HTR-8/SVneo (cell line): ENCODE results near the gene IGSF9.

ENCODE experiments used
- DNase-seq: peaks from one replicate; pipeline ENCODE4 v3.0.0; 2011; ENCODE audit warnings: low spot score, mixed read lengths; ENCODE audit not compliant: insufficient read length
- FAIRE-seq: peaks from 2 replicates; lab custom pipeline; 2011; peaks lifted over from hg19 to GRCh38; lab: Jason Lieb, UNC

The IGSF9 gene

DNA sequence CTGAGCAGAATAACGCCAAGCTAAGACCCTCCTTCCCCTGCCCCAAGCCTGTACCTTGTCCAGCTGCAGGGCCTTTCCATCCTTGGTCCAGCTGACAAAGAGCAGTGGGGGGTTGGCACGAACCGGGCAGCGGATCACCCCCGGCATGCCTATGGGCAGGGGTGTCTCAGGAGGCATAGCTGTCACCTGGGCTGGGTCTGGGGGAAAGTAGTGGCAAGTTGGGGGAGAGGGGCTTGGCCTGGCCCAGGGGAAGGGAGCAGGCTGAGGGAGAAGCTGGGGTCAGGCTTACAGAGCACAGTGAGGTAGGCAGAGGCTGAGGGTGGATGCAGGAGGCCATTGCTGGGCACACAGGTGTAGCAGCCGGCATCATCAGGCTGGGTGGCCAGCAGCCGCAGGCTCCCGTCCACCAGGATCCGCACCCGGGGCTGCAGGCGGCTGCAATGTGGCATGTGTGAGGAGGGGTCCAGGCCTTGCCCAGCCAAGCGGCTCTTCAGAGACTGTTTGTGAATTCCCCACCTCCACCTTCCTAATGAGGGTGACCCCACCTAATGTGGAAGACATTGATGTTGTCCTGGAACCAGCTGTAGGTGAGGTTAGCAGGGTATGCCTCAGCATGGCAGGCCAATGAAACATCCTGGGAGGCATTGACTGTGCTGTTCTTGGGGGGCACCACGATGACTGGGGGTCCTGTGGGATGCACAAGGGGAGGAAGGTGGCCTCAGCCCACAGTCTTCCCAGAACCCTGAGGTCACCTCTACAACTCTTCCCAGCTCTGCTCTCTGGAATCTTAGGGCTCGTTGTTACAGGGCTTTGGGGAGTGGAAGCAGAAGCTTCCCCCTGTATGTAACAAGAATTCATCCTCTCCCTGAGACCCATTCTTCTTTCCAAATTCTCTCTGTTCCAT lies 11.0 kb downstream of the IGSF9 start:
- DNase-seq, result no peak
- no peak for FAIRE-seq

DNA sequence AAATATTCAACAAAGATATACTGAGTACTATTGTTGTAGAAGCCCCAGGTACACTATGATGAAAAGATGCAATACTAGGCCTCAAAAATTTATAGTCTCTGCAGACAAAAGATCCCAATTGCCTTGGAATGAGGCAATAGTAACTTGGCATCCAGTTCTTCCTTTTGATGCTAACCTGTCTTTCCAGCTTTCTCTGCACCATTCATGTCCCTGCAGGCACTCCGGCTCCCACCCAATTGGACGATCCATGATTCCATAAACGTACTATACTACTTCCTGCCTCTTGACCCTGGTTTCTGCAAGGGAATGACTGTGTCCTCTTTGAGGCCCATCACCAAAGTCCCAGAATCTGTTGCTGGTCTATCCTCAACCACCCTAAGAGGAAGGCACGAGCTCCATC lies 12.1 kb downstream of the IGSF9 start:
- DNase-seq, result no peak

DNA sequence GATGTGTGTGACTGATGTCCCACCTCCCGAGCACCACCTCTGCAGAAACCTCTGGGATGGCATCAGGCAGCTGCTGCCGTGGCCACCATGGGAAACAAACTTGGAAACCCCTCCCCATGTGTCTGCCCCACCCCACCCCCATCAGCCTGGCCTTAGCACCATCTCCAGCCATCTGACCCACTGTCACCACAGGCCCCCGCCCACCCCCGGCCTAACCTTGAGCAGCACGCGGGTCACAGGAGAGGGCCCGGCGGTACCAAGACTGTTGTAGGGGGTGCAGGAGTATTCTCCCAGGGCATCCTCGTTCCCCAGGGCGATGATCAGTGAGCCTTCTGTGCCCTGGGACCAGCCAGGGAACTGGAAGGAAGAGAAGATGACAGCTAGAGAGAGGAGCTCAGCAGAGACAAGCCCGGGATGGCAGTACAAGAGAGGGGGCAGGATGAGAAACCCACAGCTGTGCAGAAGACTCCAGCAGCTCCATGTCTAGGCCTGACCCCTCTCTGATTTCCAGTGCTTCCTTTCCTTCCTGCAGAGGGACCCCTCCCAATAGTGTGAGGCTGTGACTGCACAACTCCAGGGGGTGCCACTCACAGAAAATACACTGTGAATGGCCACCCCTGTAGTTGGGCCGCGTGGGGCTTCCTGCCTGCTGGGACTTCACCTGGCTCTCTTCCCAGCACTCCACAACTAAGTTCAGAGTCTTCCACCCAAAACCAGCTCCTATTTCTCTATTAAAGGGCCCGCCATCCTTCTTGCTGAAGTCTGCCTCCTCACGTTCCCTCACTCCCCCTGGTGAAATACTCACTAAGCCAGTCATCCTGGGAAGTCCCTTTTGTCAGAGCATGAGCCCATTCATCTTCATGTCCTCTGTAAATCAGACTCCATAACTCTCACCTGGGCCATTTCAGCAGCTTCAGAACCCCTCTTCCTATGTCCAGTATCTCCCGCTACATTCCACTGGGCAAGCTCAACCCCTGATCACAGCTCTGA lies 12.8 kb downstream of the IGSF9 start:
- DNase-seq (no peak), FAIRE-seq (no peak)

More for the DNA sequence above, 12.1 kb downstream of the IGSF9 start:
- FAIRE-seq, result no peak

DNA sequence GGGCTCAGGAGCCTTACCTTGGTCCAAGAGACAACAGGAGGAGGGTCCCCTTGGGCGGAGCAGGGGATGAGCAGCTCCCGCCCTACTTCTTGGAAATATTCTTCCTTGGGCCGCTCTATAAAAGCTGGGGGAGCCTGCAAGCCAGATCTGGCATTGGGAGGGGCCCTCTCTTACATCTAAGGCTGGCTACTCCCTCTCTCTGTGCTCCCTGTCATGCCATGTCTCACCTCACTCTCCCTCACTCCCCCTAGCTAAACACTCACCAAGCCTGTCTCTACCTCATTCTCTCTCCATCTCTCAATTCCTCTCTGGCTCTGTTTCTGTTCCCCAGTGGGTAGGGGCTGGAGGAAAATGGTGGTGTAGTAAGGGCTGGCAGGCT lies 13.6 kb downstream of the IGSF9 start:
- no peak for FAIRE-seq
- no peak for DNase-seq

DNA sequence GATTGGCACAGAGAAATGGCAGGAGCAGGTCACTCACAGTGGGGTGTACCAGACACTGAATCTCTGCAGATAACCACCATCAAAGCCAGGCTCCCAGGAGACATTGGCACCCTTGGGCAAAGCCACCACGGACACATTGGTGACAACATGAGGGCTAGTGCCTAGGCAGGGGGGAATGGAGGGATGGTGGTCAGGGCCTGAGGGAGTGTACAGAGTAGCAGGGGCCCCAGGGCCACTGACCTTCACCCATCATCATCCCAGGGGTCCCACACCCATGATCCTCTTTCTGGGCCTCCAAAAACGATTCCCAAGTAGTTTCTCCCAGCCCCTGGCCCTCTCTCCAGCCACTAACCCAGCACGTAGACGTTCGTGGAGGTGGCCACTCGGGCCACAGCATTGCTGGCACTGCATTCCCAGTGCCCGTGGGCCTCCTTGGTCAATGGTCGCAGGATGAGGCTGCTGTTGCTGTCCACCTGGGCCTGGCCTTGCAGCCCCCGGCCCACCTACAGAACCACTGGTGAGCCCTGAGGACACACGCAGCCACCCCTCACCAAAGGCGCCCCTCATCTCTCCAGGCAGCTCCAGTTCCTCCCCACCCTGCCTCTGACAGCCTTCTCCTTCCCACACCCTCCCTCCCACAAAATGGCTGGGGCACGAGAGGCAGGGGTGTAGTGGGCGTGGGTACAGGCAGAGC lies 14.2 kb downstream of the IGSF9 start:
- FAIRE-seq, result no peak
- DNase-seq, result no peak

DNA sequence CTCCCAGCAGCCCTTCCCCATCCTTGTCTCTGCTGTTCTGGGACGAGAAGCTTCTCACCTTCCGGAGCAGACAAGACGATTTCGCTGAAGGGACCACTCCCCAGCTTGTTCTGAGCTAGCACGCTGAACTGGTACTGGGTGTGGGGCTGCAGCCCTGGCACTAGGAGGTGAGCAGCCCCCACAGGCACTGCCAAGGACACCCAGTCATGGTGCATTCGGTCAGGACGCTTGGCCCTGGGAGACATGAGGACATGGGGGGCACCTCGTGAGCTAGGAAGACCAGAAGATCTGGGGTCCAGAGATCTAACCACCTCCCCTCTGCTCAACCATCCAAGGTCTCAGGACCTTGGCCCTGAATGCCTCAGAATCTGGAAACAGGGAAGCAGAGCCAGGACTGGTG lies 14.8 kb downstream of the IGSF9 start:
- DNase-seq (no peak), FAIRE-seq (no peak)

DNA sequence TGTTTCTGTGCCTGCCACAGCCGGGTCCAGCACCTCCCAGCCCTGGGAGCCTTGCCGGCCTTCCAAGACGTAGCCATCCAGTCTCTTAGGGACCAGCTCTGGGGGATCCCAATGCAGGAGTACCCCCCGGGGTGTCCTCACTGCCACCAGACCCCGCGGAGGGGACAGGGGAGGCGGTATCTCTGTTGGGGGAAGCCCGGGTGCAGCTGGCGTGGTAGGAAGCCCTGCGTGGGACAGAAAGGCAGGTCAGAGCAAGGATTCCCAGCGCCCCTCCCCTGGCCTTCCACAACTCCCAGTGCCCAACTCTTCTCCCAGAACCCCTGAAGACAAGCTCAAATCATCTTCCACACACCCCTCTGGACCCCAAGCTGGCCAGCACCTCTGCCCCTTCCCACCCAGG lies 15.2 kb downstream of the IGSF9 start:
- DNase-seq, result no peak
- no peak for FAIRE-seq

DNA sequence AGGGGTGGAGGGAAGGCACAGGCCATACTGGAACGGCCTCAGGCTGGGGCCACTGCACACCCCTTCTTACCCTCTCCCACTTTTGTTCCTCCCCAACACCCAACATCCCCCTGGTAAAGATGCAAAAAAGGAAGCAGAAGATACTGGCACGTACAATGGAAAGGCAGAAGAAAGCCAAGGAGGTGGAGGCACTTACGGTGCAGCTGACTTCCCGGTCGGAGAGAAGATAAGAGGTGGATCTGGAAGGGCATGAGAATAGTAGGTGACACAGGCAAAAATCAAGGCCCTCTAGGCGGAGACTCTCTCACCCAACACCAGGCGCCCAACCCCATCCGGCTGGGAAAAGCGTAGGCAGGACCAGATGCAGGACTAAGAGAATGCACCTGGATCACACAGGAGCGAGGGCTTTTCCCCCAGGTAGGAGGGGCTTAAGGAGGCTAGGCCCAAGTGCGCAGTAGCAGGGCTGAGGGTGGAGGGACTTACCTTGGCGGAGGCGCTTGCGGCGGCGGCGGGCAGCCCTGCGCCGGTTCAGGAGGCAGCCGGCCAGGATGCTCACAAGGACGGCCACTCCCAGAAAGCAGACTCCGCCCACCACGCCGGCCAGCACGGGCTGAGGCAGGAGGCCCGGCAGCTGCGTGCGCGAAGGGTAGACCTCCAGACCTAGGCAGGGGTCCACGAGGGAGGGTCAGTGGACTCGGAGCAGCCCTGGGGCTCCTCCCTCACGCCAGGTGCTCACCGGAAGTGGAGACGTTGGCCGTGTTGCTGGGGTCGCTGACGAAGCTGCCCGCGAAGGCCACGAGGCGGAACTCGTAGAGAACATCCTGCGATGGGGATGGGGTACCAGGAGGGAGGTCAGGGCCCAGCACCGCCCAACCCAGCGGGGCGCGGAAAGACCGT lies 16.0 kb downstream of the IGSF9 start:
- no peak for FAIRE-seq
- DNase-seq, result no peak

DNA sequence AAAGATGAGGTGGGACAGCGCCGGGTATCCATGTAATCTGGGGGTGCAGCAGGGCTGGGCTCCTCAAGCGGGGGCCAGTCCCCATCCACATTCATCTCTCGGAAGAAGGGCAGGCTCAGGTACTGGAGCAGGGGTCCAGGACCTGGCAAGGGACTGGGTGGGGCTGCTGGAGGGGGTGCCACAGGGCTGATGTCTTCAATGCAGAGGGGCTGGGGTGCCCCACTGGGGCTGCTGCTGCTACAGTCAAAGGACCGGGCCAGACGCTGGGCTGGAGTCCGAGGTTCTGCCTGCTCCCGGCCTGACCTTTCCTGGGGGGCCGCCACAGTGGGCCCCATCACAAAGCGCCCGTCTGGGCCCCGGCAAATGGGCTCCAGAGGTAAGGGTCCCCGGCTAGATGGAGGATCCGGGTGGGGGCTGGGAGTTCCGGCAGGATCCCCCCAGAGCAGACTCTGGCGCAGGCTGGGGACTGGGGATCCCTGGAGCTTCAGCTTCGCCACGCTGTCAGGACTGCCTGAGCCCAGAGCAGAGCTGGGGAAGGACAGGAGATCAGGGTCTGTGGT lies 16.8 kb downstream of the IGSF9 start:
- DNase-seq (no peak), FAIRE-seq (no peak)

DNA sequence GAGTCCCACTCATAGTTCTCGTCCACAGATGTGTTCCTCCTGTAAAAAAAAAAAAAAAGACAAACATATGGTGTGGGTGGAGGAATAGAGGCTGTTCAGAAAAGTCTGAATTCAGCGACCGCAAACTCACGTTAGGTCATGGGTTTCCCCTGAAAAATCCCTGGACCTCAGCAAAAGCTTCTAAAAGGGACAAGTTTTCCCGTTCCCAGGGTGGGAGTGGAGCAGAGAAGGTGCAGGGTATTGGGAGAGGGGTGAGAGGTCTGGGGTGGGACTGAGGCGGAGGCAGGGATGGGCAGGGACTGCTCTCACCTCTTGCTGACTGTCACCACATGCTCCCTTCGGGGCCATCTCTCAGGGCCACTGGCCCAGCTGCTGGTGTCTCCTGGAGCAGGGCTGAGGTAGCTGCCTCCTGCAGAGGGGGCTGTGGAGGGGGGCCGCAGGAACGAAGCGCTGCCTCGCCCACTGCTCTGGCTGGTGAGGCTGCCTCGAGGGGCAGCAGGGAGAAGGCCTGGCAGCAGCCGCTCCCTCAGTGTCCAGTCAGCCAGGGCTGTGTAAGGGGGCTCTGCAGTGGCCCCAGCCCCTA lies 17.5 kb downstream of the IGSF9 start:
- FAIRE-seq (no peak), DNase-seq (no peak)

DNA sequence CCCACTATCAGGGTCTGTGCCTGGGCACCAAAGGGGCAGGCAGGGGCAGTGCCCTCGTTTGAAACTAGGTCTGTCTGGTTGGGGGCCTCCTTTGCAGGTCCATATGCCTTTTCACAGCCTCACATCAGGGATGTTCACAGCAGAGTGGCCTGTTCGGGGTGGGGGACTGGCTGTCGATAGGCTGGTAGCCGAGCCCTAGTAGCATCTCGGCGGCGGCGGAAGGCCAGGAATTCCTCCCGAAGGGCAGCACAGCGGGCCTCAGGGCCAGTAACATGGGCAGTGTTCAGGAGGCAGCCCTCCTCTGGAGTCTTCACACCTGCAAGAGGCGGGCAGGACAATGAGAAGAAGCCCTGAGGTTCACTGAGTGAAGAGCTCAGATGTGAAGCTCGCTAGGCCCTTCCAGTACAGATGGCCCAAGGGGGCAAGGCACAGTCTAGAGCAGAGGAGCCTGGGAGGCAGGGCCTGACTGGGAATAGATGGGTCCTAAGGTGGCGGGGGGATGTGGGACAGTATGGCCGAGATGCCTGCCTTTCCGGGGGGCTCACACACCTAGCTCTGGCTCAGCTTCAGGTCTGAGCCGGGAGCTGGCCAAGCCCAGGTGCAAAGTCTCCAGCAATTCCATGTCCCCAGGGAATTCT lies 18.1 kb downstream of the IGSF9 start:
- FAIRE-seq, result no peak

DNA sequence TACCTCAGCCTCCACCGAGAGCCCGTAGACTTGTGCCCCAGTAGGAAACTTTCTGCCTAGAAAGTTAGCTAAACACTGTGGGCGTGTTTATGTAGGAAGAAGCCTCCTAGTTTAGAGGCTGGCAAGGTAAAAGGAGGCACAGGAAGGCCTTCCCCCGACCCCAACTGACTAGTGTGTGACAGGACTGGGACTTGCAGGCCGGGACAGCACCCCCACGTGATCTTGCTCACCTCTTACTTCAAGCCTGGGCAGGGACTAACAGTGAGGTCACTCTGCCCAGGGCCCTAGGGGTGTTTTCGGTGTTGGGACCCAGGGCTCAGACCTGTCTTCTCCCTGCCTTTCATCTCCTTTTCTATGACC lies 19.7 kb downstream of the IGSF9 start:
- FAIRE-seq (no peak), DNase-seq (peak; percentile 43)

More for the DNA sequence above, 18.1 kb downstream of the IGSF9 start:
- no peak for DNase-seq

DNA sequence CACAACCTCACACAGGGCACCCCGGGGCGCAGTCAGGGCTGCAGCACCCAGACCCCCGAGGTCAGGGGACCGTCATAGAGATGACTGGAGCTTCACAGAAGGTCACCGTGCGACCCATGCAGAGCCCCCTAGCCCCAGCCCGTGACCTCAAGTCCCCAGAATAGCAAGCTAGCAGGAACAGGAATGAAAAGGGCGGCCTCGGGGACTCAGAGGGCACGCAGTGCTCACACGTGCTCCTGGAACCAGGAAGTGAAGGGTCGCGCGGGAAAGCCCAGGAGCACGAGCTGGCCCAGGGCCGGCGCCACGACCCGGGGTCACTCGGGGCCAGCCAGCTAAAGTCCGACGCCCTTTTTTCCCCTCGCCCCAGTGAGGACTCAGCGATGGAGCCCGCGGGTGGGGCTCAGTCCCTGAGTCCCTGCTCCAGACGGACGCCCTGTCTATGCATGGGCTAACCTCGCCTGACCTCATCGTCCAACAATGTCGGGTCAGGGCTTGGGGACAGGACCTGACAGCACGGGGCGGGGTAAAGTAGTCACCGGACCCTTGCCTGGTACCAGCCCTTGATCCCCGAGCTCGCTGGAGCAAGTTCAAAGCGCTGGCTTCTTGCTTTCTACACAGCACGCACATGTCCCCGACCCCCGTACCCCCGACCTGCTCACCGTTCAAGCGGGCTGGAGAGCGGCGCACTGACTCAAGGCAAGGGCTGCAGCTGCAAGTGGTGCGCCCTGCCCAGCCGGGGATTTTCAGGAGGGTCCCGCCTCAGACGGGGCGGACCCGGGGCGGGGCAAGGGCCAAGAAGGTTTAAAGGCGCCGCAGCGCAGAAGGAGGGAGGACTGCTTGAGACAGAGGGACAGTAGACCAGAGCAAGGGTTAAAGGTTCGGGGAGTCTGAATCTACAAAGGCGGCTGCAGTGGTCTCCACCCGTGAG lies 20.4 kb downstream of the IGSF9 start, which contains the start of gene TAGLN2:
TAGLN2 (minus strand) TSS at position 717 of the 928 bp plus-strand sequence. CDS start 4,998 bp downstream, outside the sequence.
- DNase-seq (peak; percentile 86), FAIRE-seq (no peak)

DNA sequence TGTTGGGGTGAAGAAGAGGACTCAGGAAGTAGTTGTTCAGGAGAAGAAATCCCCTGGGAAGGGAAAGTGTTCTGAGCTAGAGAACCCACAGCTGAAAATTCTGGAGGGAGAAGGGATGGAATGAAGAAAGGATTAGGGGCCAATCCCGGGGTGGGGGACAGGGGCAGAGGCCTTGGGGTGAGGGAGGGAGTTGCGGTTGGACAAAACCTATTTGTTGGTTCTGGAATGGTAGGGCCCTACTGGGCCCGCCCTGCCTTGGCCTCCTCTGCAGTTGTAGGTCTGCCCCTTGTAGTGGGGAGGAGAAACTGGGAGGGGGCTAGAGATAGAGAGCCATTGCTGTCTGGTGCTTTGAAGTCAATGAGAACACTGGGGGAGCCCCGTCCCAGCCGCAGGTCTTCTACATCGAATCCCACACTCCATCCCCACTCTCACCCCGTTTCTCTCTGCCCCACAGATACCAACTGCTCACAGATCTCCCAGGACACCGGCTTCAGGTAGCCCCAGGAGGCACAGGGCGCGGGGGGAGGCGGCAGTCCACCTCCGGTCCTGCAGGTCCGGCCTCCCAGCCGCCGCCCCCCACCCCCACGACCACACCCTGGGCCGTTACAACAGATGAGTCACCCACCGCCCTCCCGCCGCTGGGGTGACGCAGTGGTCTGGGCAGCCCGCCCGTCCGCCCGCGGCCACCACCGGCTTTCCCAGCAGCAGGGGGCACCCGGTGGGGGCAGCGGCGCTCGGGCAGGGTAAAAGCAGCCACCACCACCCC lies 21.2 kb downstream of the IGSF9 start:
- DNase-seq (peak; percentile 87), FAIRE-seq (no peak)

DNA sequence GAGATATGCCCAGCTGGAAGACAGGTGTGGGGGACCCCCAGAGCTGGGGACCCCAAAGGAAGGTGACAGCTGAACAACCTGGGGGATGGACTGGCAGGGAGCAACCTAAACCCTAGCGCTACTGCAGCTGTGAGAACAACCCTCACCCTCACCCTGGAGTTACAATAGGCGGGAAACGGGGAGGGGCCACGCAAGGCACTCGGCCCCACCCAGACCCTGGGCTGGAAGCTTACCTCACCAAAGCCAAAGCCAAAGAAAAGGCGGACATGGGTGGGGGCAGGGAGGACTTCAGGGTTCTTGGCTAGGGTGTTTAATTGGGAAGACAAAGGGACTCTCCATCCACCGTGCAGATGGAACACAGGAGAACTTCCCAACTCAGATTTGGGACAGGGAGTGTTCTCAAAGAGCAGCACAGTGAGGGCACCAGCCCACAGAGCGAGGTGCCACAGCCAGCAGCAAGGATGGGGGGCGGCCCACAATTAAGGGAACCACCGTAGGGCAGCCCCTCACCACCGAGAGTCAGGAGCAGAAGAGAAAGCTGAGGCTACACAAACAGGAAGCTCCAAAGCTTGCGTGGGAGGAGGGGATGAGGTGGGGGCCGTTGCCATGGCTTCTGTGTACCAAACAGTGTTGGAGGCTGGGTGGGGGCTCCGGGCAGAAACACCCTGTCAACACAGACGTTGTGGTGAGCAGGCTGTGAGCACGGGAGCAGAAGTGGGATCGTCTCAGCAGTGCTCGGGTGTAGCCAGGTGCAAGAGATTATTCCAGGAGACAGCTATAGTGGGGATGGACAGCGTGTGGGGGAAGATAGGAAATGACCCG lies 22.0 kb downstream of the IGSF9 start:
- DNase-seq (peak; percentile 53), FAIRE-seq (no peak)
